Neural progenitor cell (in vitro differentiated cells): ENCODE data around the gene PFN1. TPM values are rescaled to one million over a fixed set of nuclear protein-coding genes. Genes with fewer than 3 reads are reported as not detected.

Experiments used
- DNase-seq: peaks from one replicate; pipeline ENCODE4 v3.0.0-alpha.2; 2016; ENCODE audit warnings: low spot score
- H2AFZ ChIP-seq: fragments of 200-600 bp; sonication (generic); replicated peaks from 2 replicates; pipeline ENCODE4 v1.6.1; 2016; ENCODE audit warnings: antibody characterized with exemption
- H3F3A ChIP-seq: fragments of 200-600 bp; sonication (generic); 2 replicates; pipeline ENCODE4 v1.6.1; 2016; ENCODE audit warnings: antibody characterized with exemption, low read depth
- H3K27ac ChIP-seq: fragments of 200-600 bp; sonication (generic); 2 replicates; pipeline ENCODE4 v1.5.1; 2016; ENCODE audit warnings: mild to moderate bottlenecking
- H3K27me3 ChIP-seq: fragments of 200-600 bp; sonication (generic); 2 replicates; pipeline ENCODE4 v1.6.1; 2016; ENCODE audit warnings: mild to moderate bottlenecking, moderate library complexity
- H3K36me3 ChIP-seq: fragments of 200-600 bp; sonication (generic); 2 replicates; pipeline ENCODE4 v1.5.1; 2016
- H3K4me1 ChIP-seq: fragments of 200-600 bp; sonication (generic); 2 replicates; pipeline ENCODE4 v1.6.1; 2016; ENCODE audit warnings: mixed run types
- H3K4me2 ChIP-seq: fragments of 200-600 bp; sonication (generic); 2 replicates; pipeline ENCODE4 v1.6.1; 2016
- H3K4me3 ChIP-seq: fragments of 200-600 bp; sonication (generic); 2 replicates; pipeline ENCODE4 v1.5.1; 2016
- H3K79me2 ChIP-seq: fragments of 200-600 bp; sonication (generic); 2 replicates; pipeline ENCODE4 v1.6.1; 2016; ENCODE audit warnings: low read depth
- H3K9ac ChIP-seq: fragments of 200-600 bp; sonication (generic); 2 replicates; pipeline ENCODE4 v1.6.1; 2016
- H3K9me3 ChIP-seq: fragments of 200-600 bp; sonication (generic); 2 replicates; pipeline ENCODE4 v1.5.1; 2016; ENCODE audit warnings: low read depth
- H4K20me1 ChIP-seq: fragments of 200-600 bp; sonication (generic); 2 replicates; pipeline ENCODE4 v1.6.1; 2016; ENCODE audit warnings: low read depth
- H3K27ac Mint-ChIP-seq: 3 replicates; pipeline ENCODE4 v1.8.0; 2021; ENCODE audit warnings: mixed read lengths
- H3K27me3 Mint-ChIP-seq: 2 replicates; pipeline ENCODE4 v1.8.0; 2022; ENCODE audit warnings: low read depth, mild to moderate bottlenecking, inconsistent platforms, moderate library complexity, mixed read lengths; ENCODE audit not compliant: insufficient read depth
- H3K36me3 Mint-ChIP-seq: 3 replicates; pipeline ENCODE4 v1.8.0; 2021; ENCODE audit warnings: mixed read lengths
- H3K4me1 Mint-ChIP-seq: 3 replicates; pipeline ENCODE4 v1.8.0; 2021; ENCODE audit warnings: mixed read lengths
- H3K4me3 Mint-ChIP-seq: 3 replicates; pipeline ENCODE4 v1.8.0; 2021; ENCODE audit warnings: mild to moderate bottlenecking, moderate library complexity, mixed read lengths
- H3K9me3 Mint-ChIP-seq: 3 replicates; pipeline ENCODE4 v1.8.0; 2020; ENCODE audit warnings: mixed read lengths
- CTCF ChIP-seq: fragments of 200-600 bp; sonication (generic); IDR thresholded peaks from 2 replicates; pipeline ENCODE4 v1.5.1; 2017; ENCODE audit warnings: antibody characterized with exemption, mild to moderate bottlenecking
- EZH2 ChIP-seq: fragments of 200-600 bp; sonication (generic); IDR thresholded peaks from 2 replicates; pipeline ENCODE4 v1.6.1; 2017; ENCODE audit warnings: antibody characterized with exemption, mild to moderate bottlenecking, moderate library complexity
- EZH2phosphoT487 ChIP-seq: fragments of 200-600 bp; sonication (generic); IDR thresholded peaks from 2 replicates; pipeline ENCODE4 v1.6.1; 2017; ENCODE audit warnings: antibody characterized with exemption
- total RNA-seq: library from RNA; depleted of rRNA; stranded (reverse); fragments of >200 nt; gene quantifications from 2 replicates; pipeline ENCODE4 v1.2.3, GENCODE V29; 2015; ENCODE audit warnings: low replicate concordance

Gene PFN1
- total RNA-seq, 1 donor from 2014 or later: 203 TPM

GRCh38 chr17:4945176-4945943 lies 3.0 kb downstream of the PFN1 start:
- Histone ChIP-seq H3K36me3 (no peaks in the 10 kb centered on the region), H4K20me1 (peaks cover 58% of the 10 kb centered on the region), H3F3A (peaks cover 89% of the 10 kb centered on the region), H3K79me2 (peaks cover 78% of the 10 kb centered on the region), H3K9me3 (no peaks in the 10 kb centered on the region), H3K4me1 (peaks cover 17% of the 10 kb centered on the region), H3K9ac (no peak overlapping the region), H3K27ac (no peak overlapping the region), H3K4me3 (no peak overlapping the region), H2AFZ (no peak overlapping the region), H3K4me2 (no peak overlapping the region), H3K27me3 (no peaks in the 10 kb centered on the region)
- TF ChIP-seq EZH2phosphoT487 (no peak), CTCF (no peak), EZH2 (no peak)
- H3K4me3 Mint-ChIP-seq: peak overlapping the region; percentile 93
- H3K9me3 Mint-ChIP-seq: no peaks in the 10 kb centered on the region
- H3K27me3 Mint-ChIP-seq: peaks cover 13% of the 10 kb centered on the region
- H3K27ac Mint-ChIP-seq: no peak overlapping the region
- H3K36me3 Mint-ChIP-seq: peaks cover 27% of the 10 kb centered on the region
- peaks cover 35% of the 10 kb centered on the region for H3K4me1 Mint-ChIP-seq
- no peak for DNase-seq

- Histone ChIP-seq H3K4me2 (no peak overlapping the region), H3F3A (peaks cover 89% of the 10 kb centered on the region), H3K79me2 (peaks cover 78% of the 10 kb centered on the region), H2AFZ (no peak overlapping the region), H4K20me1 (peaks cover 58% of the 10 kb centered on the region), H3K4me3 (no peak overlapping the region), H3K36me3 (no peaks in the 10 kb centered on the region), H3K27me3 (no peaks in the 10 kb centered on the region), H3K4me1 (peaks cover 17% of the 10 kb centered on the region), H3K9me3 (no peaks in the 10 kb centered on the region), H3K27ac (peak overlapping the region; percentile 17), H3K9ac (no peak overlapping the region)
- Mint-ChIP-seq H3K27ac (no peak overlapping the region), H3K9me3 (no peaks in the 10 kb centered on the region), H3K4me1 (peaks cover 34% of the 10 kb centered on the region), H3K27me3 (peaks cover 11% of the 10 kb centered on the region), H3K36me3 (peaks cover 27% of the 10 kb centered on the region), H3K4me3 (peak overlapping the region; percentile 93)
- DNase-seq: no peak
- no peak for TF ChIP-seq EZH2
- no peak for TF ChIP-seq CTCF
- no peak for TF ChIP-seq EZH2phosphoT487
Measured at GRCh38 chr17:4944554-4945175, 3.7 kb downstream of the PFN1 start.

- Histone ChIP-seq H3K4me3 (no peak overlapping the region), H3K27ac (peak overlapping the region; percentile 17), H3K4me1 (peaks cover 17% of the 10 kb centered on the region), H3F3A (peaks cover 89% of the 10 kb centered on the region), H3K79me2 (peaks cover 82% of the 10 kb centered on the region), H3K9ac (no peak overlapping the region), H3K4me2 (no peak overlapping the region), H4K20me1 (peaks cover 59% of the 10 kb centered on the region), H3K36me3 (no peaks in the 10 kb centered on the region), H3K27me3 (no peaks in the 10 kb centered on the region), H3K9me3 (no peaks in the 10 kb centered on the region), H2AFZ (no peak overlapping the region)
- TF ChIP-seq EZH2phosphoT487 (no peak), EZH2 (no peak), CTCF (no peak)
- H3K4me1 Mint-ChIP-seq: peaks cover 36% of the 10 kb centered on the region
- peaks cover 11% of the 10 kb centered on the region for H3K27me3 Mint-ChIP-seq
- no peaks in the 10 kb centered on the region for H3K9me3 Mint-ChIP-seq
- no peak overlapping the region for H3K27ac Mint-ChIP-seq
- H3K4me3 Mint-ChIP-seq: peak overlapping the region; percentile 46
- peaks cover 27% of the 10 kb centered on the region for H3K36me3 Mint-ChIP-seq
- DNase-seq: no peak
Measured at GRCh38 chr17:4944163-4944553, 4.2 kb downstream of the PFN1 start.
